ENCODE measurements around the gene TMEM223.
A peak's percentile ranks its signal among the peaks of the same experiment; 100 is the strongest.

TMEM223 gene

DNA sequence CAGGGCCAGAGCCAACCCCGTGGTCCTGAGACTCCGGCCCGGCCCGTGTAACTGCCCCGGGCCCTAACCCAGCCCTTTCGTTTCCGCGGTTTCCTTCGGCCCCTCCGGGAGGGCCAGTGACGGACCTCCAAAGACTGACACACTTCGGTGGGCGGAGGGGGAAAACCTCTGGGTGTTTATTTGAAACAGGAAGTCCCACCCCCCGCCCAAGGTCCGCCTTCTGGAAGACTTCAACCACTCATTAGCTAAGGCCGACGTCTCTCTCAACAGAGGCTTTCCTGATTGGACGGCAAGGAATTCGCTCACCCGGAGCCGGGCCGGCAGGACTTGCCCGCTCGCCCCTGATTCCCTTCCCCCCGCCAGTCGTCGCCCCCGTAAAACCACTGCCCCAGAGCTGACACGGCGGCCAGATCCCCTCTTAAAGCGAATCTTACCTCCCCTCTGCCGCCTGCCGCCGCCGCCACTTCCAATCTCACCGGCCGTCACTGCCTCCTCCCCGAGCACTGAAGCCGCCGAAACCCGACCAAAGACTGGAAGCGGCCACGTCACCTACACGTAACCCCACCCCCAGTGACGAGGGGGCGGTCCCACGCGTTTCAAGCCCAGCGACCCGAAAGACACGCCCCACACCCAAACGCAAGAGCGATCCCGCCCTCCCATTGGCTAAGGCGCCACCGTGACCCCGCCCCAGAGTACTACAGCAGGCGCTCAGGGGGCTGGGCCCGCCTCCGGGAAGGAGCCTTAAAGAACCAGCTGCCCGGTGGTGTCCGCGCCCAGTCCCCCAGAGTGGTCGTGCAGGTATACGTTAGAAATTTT is 39.9 kb upstream of the TMEM223 start, which contains the start of gene STX5 (continued):
- peak; percentile 78; the same call in 1 of the 2 replicates for TF ChIP-seq KLF10 (tag by site-specific recombination; IDR thresholded peaks at IDR 0.05)
- TF ChIP-seq, protein P1, sequence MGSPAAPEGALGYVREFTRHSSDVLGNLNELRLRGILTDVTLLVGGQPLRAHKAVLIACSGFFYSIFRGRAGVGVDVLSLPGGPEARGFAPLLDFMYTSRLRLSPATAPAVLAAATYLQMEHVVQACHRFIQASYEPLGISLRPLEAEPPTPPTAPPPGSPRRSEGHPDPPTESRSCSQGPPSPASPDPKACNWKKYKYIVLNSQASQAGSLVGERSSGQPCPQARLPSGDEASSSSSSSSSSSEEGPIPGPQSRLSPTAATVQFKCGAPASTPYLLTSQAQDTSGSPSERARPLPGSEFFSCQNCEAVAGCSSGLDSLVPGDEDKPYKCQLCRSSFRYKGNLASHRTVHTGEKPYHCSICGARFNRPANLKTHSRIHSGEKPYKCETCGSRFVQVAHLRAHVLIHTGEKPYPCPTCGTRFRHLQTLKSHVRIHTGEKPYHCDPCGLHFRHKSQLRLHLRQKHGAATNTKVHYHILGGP (tag by site-specific recombination; IDR thresholded peaks at IDR 0.05): no peak
- no peak for TF ChIP-seq ZNF529 (tag by site-specific recombination; IDR thresholded peaks at IDR 0.05; ENCODE audit: insufficient replicate concordance)
- TF ChIP-seq, protein P2, sequence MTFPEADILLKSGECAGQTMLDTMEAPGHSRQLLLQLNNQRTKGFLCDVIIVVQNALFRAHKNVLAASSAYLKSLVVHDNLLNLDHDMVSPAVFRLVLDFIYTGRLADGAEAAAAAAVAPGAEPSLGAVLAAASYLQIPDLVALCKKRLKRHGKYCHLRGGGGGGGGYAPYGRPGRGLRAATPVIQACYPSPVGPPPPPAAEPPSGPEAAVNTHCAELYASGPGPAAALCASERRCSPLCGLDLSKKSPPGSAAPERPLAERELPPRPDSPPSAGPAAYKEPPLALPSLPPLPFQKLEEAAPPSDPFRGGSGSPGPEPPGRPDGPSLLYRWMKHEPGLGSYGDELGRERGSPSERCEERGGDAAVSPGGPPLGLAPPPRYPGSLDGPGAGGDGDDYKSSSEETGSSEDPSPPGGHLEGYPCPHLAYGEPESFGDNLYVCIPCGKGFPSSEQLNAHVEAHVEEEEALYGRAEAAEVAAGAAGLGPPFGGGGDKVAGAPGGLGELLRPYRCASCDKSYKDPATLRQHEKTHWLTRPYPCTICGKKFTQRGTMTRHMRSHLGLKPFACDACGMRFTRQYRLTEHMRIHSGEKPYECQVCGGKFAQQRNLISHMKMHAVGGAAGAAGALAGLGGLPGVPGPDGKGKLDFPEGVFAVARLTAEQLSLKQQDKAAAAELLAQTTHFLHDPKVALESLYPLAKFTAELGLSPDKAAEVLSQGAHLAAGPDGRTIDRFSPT (tag by site-specific recombination; IDR thresholded peaks at IDR 0.05): no peak
- TF ChIP-seq KLF16 (tag by site-specific recombination; IDR thresholded peaks at IDR 0.05): peak; percentile 49; the same call in 1 of the 2 replicates
- TF ChIP-seq ZNF561 (tag by site-specific recombination; IDR thresholded peaks at IDR 0.05; ENCODE audit: borderline replicate concordance): 0 out of 2 replicates have a peak, but pooled peaks have one; percentile 80
- TF ChIP-seq ZNF544 (tag by site-specific recombination; IDR thresholded peaks at IDR 0.05): no peak
- peak; percentile 95 for TF ChIP-seq ZEB2 (tag by site-specific recombination; IDR thresholded peaks at IDR 0.05)
- no peak for TF ChIP-seq FEZF1 (tag by site-specific recombination; IDR thresholded peaks at IDR 0.05)
- TF ChIP-seq, protein P3, sequence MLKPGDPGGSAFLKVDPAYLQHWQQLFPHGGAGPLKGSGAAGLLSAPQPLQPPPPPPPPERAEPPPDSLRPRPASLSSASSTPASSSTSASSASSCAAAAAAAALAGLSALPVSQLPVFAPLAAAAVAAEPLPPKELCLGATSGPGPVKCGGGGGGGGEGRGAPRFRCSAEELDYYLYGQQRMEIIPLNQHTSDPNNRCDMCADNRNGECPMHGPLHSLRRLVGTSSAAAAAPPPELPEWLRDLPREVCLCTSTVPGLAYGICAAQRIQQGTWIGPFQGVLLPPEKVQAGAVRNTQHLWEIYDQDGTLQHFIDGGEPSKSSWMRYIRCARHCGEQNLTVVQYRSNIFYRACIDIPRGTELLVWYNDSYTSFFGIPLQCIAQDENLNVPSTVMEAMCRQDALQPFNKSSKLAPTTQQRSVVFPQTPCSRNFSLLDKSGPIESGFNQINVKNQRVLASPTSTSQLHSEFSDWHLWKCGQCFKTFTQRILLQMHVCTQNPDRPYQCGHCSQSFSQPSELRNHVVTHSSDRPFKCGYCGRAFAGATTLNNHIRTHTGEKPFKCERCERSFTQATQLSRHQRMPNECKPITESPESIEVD (tag by site-specific recombination; IDR thresholded peaks at IDR 0.05): no peak
- no peak for TF ChIP-seq ZNF510 (tag by site-specific recombination; IDR thresholded peaks at IDR 0.05; ENCODE audit: insufficient replicate concordance)
- no peak for TF ChIP-seq IKZF3 (tag by site-specific recombination; IDR thresholded peaks at IDR 0.05)
- TF ChIP-seq ZNF48 (tag by site-specific recombination; IDR thresholded peaks at IDR 0.05): no peak
- no peak for TF ChIP-seq ZNF785 (tag by site-specific recombination; IDR thresholded peaks at IDR 0.05)
- TF ChIP-seq ZNF324 (tag by site-specific recombination; IDR thresholded peaks at IDR 0.05): peak; percentile 10; the same call in 1 of the 2 replicates
- no peak for TF ChIP-seq ZNF433 (tag by site-specific recombination; IDR thresholded peaks at IDR 0.05; ENCODE audit: low read depth)
- TF ChIP-seq, protein P4, sequence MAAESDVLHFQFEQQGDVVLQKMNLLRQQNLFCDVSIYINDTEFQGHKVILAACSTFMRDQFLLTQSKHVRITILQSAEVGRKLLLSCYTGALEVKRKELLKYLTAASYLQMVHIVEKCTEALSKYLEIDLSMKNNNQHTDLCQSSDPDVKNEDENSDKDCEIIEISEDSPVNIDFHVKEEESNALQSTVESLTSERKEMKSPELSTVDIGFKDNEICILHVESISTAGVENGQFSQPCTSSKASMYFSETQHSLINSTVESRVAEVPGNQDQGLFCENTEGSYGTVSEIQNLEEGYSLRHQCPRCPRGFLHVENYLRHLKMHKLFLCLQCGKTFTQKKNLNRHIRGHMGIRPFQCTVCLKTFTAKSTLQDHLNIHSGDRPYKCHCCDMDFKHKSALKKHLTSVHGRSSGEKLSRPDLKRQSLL (tag by site-specific recombination; IDR thresholded peaks at IDR 0.05): no peak
- TF ChIP-seq ZNF350 (tag by site-specific recombination; IDR thresholded peaks at IDR 0.05): no peak
- TF ChIP-seq, protein P5, sequence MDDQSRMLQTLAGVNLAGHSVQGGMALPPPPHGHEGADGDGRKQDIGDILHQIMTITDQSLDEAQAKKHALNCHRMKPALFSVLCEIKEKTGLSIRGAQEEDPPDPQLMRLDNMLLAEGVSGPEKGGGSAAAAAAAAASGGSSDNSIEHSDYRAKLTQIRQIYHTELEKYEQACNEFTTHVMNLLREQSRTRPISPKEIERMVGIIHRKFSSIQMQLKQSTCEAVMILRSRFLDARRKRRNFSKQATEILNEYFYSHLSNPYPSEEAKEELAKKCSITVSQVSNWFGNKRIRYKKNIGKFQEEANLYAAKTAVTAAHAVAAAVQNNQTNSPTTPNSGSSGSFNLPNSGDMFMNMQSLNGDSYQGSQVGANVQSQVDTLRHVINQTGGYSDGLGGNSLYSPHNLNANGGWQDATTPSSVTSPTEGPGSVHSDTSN (CRISPR knock-in tag; IDR thresholded peaks at IDR 0.05): peak; percentile 92; the same call in 1 of the 2 replicates
- TF ChIP-seq EGR2 (tag by site-specific recombination; IDR thresholded peaks at IDR 0.05; ENCODE audit: low read depth): peak; percentile 74
- TF ChIP-seq, protein P6, sequence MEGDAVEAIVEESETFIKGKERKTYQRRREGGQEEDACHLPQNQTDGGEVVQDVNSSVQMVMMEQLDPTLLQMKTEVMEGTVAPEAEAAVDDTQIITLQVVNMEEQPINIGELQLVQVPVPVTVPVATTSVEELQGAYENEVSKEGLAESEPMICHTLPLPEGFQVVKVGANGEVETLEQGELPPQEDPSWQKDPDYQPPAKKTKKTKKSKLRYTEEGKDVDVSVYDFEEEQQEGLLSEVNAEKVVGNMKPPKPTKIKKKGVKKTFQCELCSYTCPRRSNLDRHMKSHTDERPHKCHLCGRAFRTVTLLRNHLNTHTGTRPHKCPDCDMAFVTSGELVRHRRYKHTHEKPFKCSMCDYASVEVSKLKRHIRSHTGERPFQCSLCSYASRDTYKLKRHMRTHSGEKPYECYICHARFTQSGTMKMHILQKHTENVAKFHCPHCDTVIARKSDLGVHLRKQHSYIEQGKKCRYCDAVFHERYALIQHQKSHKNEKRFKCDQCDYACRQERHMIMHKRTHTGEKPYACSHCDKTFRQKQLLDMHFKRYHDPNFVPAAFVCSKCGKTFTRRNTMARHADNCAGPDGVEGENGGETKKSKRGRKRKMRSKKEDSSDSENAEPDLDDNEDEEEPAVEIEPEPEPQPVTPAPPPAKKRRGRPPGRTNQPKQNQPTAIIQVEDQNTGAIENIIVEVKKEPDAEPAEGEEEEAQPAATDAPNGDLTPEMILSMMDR (tag by site-specific recombination; IDR thresholded peaks at IDR 0.05): no peak
- no peak for TF ChIP-seq ZNF626 (tag by site-specific recombination; IDR thresholded peaks at IDR 0.05)
- TF ChIP-seq, protein P7, sequence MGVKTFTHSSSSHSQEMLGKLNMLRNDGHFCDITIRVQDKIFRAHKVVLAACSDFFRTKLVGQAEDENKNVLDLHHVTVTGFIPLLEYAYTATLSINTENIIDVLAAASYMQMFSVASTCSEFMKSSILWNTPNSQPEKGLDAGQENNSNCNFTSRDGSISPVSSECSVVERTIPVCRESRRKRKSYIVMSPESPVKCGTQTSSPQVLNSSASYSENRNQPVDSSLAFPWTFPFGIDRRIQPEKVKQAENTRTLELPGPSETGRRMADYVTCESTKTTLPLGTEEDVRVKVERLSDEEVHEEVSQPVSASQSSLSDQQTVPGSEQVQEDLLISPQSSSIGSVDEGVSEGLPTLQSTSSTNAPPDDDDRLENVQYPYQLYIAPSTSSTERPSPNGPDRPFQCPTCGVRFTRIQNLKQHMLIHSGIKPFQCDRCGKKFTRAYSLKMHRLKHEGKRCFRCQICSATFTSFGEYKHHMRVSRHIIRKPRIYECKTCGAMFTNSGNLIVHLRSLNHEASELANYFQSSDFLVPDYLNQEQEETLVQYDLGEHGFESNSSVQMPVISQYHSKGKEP (tag by site-specific recombination; IDR thresholded peaks at IDR 0.05): no peak
- TF ChIP-seq ZNF248 (tag by site-specific recombination; IDR thresholded peaks at IDR 0.05): no peak
- no peak for TF ChIP-seq MZF1 (tag by site-specific recombination; IDR thresholded peaks at IDR 0.05; ENCODE audit: borderline replicate concordance)
- no peak for TF ChIP-seq ZNF423 (tag by site-specific recombination; IDR thresholded peaks at IDR 0.05)
- no peak for TF ChIP-seq ZNF138 (tag by site-specific recombination; IDR thresholded peaks at IDR 0.05; ENCODE audit: borderline replicate concordance)
- TF ChIP-seq ZNF776 (tag by site-specific recombination; IDR thresholded peaks at IDR 0.05; ENCODE audit: borderline replicate concordance): no peak
